ENCODE results near the gene MMP17. TPM values are rescaled to one million over a fixed set of nuclear protein-coding genes. Genes with fewer than 3 reads are reported as not detected.
"Not testable (repeated sequence)": the region's sequence is repeated elsewhere in the genome, so short reads cannot be mapped to it uniquely, and the experiment has no call there.

The MMP17 gene
- total RNA-seq, 2 experiments from 2014 or later = 0.48 to 0.87 TPM

DNA sequence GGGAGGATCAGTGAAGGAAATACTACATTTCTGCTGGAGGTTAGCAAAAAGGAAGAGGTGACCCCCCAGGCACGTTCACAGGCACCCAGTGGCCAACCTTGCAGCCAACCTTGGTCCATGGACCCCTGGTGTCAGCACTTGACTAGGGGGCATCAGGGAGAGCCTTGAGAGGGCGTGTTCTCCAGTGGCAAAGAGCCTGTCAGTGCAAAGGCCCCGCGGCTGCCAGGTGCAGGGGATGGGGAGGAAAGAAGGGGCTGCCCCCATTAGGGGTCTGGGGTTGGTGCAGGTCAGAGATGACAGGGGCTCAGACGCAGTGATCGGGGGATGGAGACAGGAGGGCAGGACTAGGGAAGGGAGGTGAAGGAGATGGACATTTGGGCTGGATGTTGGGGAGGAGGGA lies 43.5 kb downstream of the MMP17 start:
- intact Hi-C loops (cut with micrococcal nuclease) = no loop called here
- H3K36me3 Mint-ChIP-seq = no peaks in the 10 kb centered on the region
- no peak for DNase-seq
- H3K4me1 Mint-ChIP-seq (ENCODE audit: low read depth) = no peaks in the 10 kb centered on the region
- no peak overlapping the region for H3K27ac Mint-ChIP-seq
- POLR2A ChIA-PET = no interaction called here
- H3K4me3 Mint-ChIP-seq = no peak overlapping the region
- peaks cover 7% of the 10 kb centered on the region for H3K9me3 Mint-ChIP-seq
- CTCF ChIA-PET = no interaction called here
- no peaks in the 10 kb centered on the region for H3K27me3 Mint-ChIP-seq

DNA sequence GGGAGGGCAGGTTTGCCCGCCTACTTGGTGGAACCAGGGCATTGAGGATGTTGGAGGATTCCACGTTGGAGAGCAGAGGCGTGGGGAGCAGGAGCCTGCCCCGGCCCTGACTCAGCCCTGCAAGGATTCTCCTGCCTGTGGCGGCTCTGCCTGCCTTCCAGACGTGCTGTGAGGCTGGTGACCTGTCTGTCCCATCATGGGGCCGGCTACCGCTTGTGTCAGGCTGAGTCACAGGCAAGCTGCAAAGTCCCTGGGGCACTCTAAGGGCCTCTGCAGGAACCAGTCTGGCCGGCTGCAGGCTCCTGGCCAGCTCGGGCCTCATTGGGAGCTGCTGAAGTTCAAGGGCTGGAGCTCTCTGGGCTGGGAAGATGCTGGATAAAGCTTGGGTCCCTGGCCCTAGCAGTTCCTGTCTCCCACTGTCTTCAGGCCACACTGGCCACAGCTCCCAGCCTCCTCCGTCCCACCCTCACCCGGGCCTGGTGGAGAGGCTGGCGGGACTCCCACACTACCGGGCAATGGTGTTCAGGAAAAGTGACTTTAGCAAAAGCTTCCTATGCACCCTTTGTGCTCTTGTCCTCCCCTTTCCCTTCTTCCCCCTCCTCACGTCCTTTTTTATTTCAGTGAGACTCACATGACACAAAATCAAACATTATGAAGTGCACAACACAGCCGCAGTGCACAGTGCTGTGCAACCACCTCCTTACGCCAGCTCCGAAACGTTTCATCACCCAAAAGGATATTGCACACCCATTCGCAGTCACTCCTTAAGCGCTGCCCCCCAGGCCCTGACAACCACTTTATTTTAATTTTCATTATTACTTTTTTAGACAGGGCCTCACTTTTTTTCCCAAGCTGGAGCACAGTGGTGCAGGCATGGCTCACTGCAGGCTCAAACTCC lies 44.2 kb downstream of the MMP17 start:
- Mint-ChIP-seq H3K4me3 (no peak overlapping the region), H3K9me3 (peaks cover 7% of the 10 kb centered on the region), H3K36me3 (no peaks in the 10 kb centered on the region), H3K4me1 (ENCODE audit: low read depth) (no peaks in the 10 kb centered on the region), H3K27me3 (no peaks in the 10 kb centered on the region), H3K27ac (no peak overlapping the region)
- intact Hi-C loops (cut with micrococcal nuclease) = no loop called here
- ChIA-PET CTCF (no interaction called here), POLR2A (no interaction called here)
- DNase-seq = no peak

DNA sequence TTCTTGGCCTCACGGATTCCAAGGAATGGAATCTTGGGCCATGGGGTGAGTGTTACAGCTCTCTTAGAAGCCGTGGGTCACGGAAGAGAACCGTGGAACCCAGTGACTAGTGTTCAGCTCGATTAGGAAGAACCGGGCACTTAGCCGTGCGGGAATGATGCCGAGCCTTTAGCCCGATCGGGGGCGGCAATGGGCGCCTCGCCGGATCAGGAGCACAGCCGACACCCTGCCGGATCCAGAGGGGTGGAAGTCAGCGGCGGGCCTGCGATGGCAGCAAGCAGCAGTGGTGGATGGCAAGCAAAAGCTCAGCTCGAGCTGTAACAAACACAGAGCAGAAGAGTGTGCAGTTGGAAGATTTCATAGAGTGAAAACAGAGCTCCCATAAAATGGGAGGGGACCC lies 45.1 kb downstream of the MMP17 start:
- no peak for DNase-seq
- POLR2A ChIA-PET = no interaction called here
- Mint-ChIP-seq H3K4me1 (ENCODE audit: low read depth) (no peaks in the 10 kb centered on the region), H3K27me3 (no peaks in the 10 kb centered on the region), H3K27ac (no peak overlapping the region), H3K4me3 (no peak overlapping the region), H3K9me3 (peaks cover 7% of the 10 kb centered on the region), H3K36me3 (no peaks in the 10 kb centered on the region)
- CTCF ChIA-PET = no interaction called here
- intact Hi-C loops (cut with micrococcal nuclease) = no loop called here

DNA sequence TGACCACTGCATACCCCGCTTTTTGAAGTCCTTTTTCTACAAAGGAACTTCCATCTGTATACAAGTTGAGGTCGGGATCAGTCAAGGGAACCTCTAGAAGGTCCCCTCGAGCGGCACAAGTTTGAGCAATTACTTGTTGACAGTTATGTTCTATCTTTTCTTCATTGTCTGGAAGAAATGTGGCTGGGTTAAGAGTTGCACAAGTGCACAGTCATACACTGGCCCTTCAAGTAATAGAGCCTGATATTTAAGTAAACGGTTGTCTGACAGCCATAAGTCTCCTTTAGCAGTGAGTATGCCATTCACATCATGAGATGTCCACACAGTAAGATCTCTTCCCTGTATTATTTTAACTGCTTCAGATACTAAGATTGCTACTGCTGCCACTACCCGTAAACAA lies 46.8 kb downstream of the MMP17 start:
- H3K36me3 Mint-ChIP-seq; H3K4me1 Mint-ChIP-seq (ENCODE audit: low read depth); H3K27me3 Mint-ChIP-seq; H3K4me3 Mint-ChIP-seq; DNase-seq; H3K27ac Mint-ChIP-seq; intact Hi-C loops (cut with micrococcal nuclease); CTCF ChIA-PET; H3K9me3 Mint-ChIP-seq; POLR2A ChIA-PET: not testable (repeated sequence)

DNA sequence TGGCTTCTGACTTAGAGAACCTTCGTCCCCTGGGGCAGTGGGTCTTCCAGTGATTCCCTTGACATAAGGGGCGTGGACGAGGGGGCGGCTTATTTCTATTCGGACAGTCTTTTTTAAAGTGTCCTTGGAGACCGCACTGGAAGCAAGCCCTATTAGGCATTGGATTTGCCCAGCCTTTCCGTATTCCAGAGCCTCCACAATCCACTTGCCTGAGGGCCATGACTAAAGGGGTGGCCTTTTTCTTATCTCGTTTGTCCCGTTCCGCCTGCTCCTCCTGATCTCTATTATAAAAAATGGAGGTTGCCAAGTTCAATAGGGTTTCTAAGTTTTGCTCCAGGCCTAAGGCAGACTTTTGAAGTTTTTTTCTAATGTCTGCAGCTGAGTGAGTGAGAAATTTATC lies 49.0 kb downstream of the MMP17 start:
- CTCF ChIA-PET; H3K4me1 Mint-ChIP-seq (ENCODE audit: low read depth); H3K9me3 Mint-ChIP-seq; POLR2A ChIA-PET; DNase-seq; H3K36me3 Mint-ChIP-seq; H3K27me3 Mint-ChIP-seq; H3K27ac Mint-ChIP-seq; H3K4me3 Mint-ChIP-seq; intact Hi-C loops (cut with micrococcal nuclease): not testable (repeated sequence)

DNA sequence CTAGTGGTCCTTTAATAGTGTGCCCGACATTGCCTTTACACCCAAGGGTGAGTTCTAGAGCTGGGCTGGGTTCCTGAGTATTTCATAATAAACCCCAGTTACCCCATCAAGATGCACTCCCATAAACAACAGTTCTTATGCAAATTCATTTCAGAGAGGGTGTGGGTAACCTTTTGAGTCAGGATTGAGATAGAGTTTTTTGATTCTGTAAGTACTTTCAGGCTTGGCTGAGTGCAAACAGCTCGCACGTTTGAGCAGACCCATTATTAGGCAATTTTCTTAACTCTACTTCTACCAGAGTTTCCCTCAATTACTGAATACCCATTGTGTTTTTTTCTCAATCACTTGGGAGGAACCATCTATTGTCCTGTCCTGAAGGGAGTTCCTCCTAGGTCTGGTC lies 50.2 kb downstream of the MMP17 start:
- intact Hi-C loops (cut with micrococcal nuclease); H3K36me3 Mint-ChIP-seq; H3K27ac Mint-ChIP-seq; POLR2A ChIA-PET; H3K27me3 Mint-ChIP-seq; H3K4me3 Mint-ChIP-seq; CTCF ChIA-PET; H3K9me3 Mint-ChIP-seq; DNase-seq; H3K4me1 Mint-ChIP-seq (ENCODE audit: low read depth): not testable (repeated sequence)

DNA sequence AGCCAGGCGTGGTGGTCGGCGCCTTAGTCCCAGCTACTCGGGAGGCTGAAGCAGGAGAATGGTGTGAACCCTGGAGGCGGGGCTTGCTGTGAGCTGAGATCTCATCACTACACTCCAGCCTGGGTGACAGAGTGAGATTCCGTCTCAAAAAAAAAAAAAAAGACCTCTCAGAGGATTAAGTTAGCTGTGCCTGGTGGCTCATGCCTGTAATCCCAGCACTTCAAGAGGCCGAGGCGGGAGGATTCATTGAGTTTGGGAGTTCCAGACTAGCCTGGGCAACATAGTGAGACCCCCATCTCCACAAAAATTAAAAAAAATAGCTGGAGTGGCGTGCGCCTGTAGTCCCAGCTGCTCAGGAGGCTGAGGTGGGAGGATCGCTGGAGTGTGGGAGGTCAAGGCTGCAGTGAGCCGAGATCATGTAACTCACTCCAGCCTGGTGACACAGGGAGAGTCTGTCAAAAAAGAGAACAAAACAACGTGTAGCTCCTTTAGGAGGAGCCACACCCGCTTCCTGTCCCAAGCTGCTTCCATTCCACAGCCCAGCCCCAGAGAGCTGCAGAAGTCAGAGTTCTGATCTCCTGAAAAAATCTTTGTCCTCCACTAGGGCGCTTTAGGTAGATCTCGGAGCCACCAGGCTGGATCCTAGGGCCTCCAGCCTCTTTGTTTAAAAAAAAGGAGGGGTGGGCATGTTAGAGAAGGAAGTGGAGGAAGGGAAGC lies 54.8 kb downstream of the MMP17 start:
- peaks cover 2% of the 10 kb centered on the region for H3K27me3 Mint-ChIP-seq
- H3K36me3 Mint-ChIP-seq = no peaks in the 10 kb centered on the region
- ChIA-PET POLR2A (no interaction called here), CTCF (interaction anchor here (0.6 kb wide), 1 partner anchor 194 kb away, joined by 3 read pairs; no protein-coding TSS in a partner anchor)
- DNase-seq = no peak
- H3K9me3 Mint-ChIP-seq = peaks cover 10% of the 10 kb centered on the region
- H3K4me1 Mint-ChIP-seq (ENCODE audit: low read depth) = no peaks in the 10 kb centered on the region
- intact Hi-C loops (cut with micrococcal nuclease) = no loop called here
- no peak overlapping the region for H3K4me3 Mint-ChIP-seq
- no peak overlapping the region for H3K27ac Mint-ChIP-seq

DNA sequence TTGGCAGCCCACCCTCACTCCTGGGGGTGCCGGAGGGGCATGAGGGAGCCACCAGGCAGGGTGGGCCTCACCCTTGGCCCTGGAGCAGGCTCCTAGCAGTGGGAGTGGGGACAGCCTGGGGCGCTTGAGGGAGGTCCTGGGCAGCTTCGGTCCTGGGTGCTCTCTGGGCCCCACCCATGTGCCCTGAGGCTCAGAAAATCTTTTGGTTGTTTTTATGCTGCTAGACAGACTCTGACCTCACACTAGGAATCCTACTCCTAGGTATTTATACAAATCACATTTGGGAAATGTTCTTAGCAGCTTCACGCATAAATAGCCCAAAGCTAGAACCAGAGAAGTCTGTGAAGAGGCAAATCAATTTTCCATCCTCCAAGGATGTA lies 55.3 kb downstream of the MMP17 start:
- Mint-ChIP-seq H3K36me3 (no peaks in the 10 kb centered on the region), H3K4me3 (no peak overlapping the region), H3K27me3 (peaks cover 2% of the 10 kb centered on the region), H3K9me3 (peaks cover 10% of the 10 kb centered on the region), H3K4me1 (ENCODE audit: low read depth) (no peaks in the 10 kb centered on the region), H3K27ac (no peak overlapping the region)
- POLR2A ChIA-PET = no interaction called here
- intact Hi-C loops (cut with micrococcal nuclease) = no loop called here
- DNase-seq = no peak
- CTCF ChIA-PET = no interaction called here

DNA sequence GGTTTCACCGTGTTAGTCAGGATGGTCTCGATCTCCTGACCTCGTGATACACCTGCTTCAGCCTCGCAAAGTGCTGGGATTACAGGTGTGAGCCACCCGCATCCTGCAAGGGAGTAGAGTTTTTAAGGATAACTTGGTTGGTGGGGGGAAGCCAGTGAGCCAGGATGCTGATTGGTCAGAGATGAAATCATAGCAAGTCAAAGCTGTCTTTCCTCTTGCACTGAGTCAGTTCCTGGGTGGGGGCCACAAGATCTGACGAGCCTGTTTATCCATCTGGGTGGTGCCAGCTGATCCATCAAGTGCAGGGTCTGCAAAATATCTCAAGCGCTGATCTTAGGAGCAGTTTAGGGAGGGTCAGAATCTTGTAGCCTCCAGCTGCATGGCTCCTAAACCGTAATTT lies 56.9 kb downstream of the MMP17 start:
- H3K27ac Mint-ChIP-seq; H3K36me3 Mint-ChIP-seq; intact Hi-C loops (cut with micrococcal nuclease); H3K4me1 Mint-ChIP-seq (ENCODE audit: low read depth); H3K27me3 Mint-ChIP-seq; H3K9me3 Mint-ChIP-seq; DNase-seq; CTCF ChIA-PET; H3K4me3 Mint-ChIP-seq; POLR2A ChIA-PET: not testable (repeated sequence)

DNA sequence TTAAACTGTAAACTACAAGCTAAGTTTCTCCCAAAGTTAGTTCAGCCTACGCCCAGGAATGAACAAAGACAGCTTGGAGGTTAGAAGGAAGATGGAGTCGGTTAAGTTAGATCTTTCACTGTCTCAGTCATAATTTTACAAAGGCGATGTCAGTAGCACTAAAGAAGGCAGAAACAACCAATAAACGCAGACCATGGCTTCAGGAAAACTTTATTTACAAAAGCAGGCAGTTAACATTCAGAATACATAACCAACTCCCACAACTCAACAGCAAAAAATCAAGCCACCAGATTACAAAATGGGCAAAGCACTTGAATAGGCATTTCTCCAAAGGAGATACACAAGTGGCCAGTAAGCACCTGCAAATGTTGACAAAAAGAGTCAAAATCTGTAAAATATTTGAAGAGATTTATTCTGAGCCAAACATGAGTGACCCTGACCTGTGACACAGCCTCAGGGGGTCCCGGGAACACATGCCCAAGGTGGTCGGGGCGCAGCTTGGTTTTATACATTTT lies 57.4 kb downstream of the MMP17 start:
- H3K27ac Mint-ChIP-seq = no peak overlapping the region
- no peak for DNase-seq
- intact Hi-C loops (cut with micrococcal nuclease) = no loop called here
- H3K27me3 Mint-ChIP-seq = peaks cover 2% of the 10 kb centered on the region
- H3K9me3 Mint-ChIP-seq = peaks cover 10% of the 10 kb centered on the region
- no peak overlapping the region for H3K4me3 Mint-ChIP-seq
- no peaks in the 10 kb centered on the region for H3K4me1 Mint-ChIP-seq (ENCODE audit: low read depth)
- H3K36me3 Mint-ChIP-seq = no peaks in the 10 kb centered on the region
- ChIA-PET POLR2A (no interaction called here), CTCF (no interaction called here)

DNA sequence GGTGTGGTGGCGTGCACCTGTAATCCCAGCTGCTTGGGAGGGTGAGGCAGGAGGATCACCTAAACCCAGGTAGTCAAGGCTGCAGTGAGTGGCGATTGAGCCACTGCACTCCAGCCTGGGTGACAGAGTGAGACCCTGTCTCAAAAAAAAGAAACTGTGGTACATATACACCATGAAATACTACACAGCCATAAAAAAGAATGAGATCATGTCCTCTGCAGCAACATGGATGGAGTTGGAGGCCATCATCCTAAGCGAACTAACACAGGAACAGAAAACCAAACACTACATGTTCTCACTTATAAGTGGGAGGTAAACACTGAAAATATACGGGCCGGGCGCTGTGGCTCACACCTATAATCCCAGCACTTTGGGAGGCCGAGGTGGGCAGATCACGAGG lies 63.5 kb downstream of the MMP17 start:
- intact Hi-C loops (cut with micrococcal nuclease) = loop anchor here (10.0 kb wide), 1 partner anchor 1017 kb away; the partner anchor contains the start of gene RAN
- H3K4me3 Mint-ChIP-seq; CTCF ChIA-PET; H3K9me3 Mint-ChIP-seq; DNase-seq; H3K27me3 Mint-ChIP-seq; H3K4me1 Mint-ChIP-seq (ENCODE audit: low read depth); POLR2A ChIA-PET; H3K36me3 Mint-ChIP-seq; H3K27ac Mint-ChIP-seq: not testable (repeated sequence)

DNA sequence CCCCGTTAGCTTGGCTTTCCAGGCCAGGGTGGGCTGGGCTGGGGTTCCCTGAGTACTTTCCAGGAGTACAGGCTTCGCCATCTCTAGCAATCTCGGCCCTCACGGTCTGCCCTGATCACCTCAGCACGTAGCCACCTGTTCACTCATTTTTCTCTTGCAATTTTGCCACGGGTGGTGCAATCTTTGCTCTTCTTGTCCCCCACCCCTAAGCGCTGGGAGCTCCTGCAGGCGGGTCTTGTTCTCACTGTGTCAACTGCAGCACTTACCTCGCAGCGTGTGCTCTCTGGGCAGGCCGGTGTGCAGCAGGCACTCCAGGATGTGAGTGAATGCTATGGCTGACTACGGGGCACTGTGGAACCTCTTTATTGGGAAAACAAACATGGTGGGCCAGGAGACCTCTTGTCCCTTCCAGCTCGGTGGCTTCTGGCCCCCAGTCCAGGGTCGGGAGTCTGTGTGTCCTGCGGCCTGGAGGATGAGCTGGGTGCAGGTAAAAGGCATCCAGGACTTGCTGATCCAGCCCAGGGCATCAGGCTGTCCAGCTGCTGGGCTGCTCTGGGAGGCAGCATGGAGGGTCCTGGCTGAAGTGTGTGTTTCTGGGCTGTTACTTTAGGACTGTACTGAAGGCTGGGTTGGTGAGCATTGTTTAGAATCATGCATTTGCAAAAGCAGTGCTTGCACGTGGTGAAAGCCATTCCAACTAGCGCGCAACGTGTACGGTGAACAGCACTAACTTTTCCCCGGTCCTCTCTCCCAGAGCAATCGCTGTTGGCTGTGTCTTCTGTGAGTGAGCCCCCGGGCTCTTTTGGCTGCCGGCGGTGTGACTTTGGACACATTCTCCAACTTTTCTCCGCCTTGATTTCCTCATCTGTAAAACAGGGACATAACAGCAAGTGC lies 64.8 kb downstream of the MMP17 start:
- no peak overlapping the region for H3K4me3 Mint-ChIP-seq
- POLR2A ChIA-PET = interaction anchor here (0.5 kb wide), 1 partner anchor 164 kb away, joined by 3 read pairs; no protein-coding TSS in a partner anchor
- CTCF ChIA-PET = no interaction called here
- H3K27ac Mint-ChIP-seq = no peak overlapping the region
- intact Hi-C loops (cut with micrococcal nuclease) = loop anchor here (10.0 kb wide), 1 partner anchor 1018 kb away; the partner anchor contains the start of gene RAN
- no peaks in the 10 kb centered on the region for H3K36me3 Mint-ChIP-seq
- no peaks in the 10 kb centered on the region for H3K27me3 Mint-ChIP-seq
- H3K4me1 Mint-ChIP-seq (ENCODE audit: low read depth) = peaks cover 12% of the 10 kb centered on the region
- H3K9me3 Mint-ChIP-seq = no peaks in the 10 kb centered on the region
- no peak for DNase-seq
